ENCODE measurements around the gene ZNF597. TPM values are rescaled to one million over a fixed set of nuclear protein-coding genes. Genes with fewer than 3 reads are reported as not detected.

Gene ZNF597
- total RNA-seq = 2.3 TPM in 2 replicates
- long read RNA-seq, full-length matches to known transcripts = 4 of 9 reads
- long read RNA-seq, partial matches to known transcripts = 0 of 9 reads
- long read RNA-seq, other reads (novel, unspliced or antisense) = 5 of 9 reads

GRCh38 chr16:3443108-3444031 is at the start of gene ZNF597, which contains the start of gene NAA60:
Gene ZNF597 (minus strand): TSS chr16:3443504. CDS start chr16:3443153, 351 bp downstream.
Gene NAA60 (plus strand): TSS chr16:3443680. CDS start chr16:3476228, 32,548 bp downstream.
- Mint-ChIP-seq H3K27ac (ENCODE audit: unreplicated experiment) (peak within 1 kb of the TSS; percentile 93), H3K27me3 (ENCODE audit: unreplicated experiment) (peaks cover 3% of the 10 kb centered on the region), H3K4me3 (ENCODE audit: unreplicated experiment) (peak within 1 kb of the TSS; percentile 96), H3K36me3 (ENCODE audit: unreplicated experiment) (peaks cover 12% of the 10 kb centered on the region), H3K4me1 (ENCODE audit: unreplicated experiment) (peaks cover 5% of the 10 kb centered on the region), H3K9me3 (ENCODE audit: unreplicated experiment) (peaks cover 10% of the 10 kb centered on the region)
- no peak for TF ChIP-seq CTCF (IDR thresholded peaks at IDR 0.05)
- DNase-seq (ENCODE audit: extremely low spot score, unreplicated experiment) = peak; percentile 94

- Mint-ChIP-seq H3K27ac (ENCODE audit: unreplicated experiment) (no peak overlapping the region), H3K27me3 (ENCODE audit: unreplicated experiment) (no peaks in the 10 kb centered on the region), H3K9me3 (ENCODE audit: unreplicated experiment) (no peaks in the 10 kb centered on the region), H3K4me1 (ENCODE audit: unreplicated experiment) (no peaks in the 10 kb centered on the region), H3K36me3 (ENCODE audit: unreplicated experiment) (peaks cover 4% of the 10 kb centered on the region), H3K4me3 (ENCODE audit: unreplicated experiment) (no peak overlapping the region)
- no peak for DNase-seq (ENCODE audit: extremely low spot score, unreplicated experiment)
- TF ChIP-seq CTCF (IDR thresholded peaks at IDR 0.05) = no peak
Measured at GRCh38 chr16:3492356-3492755, 49.1 kb upstream of the ZNF597 start.

- H3K4me1 Mint-ChIP-seq (ENCODE audit: unreplicated experiment) = no peaks in the 10 kb centered on the region
- no peak overlapping the region for H3K4me3 Mint-ChIP-seq (ENCODE audit: unreplicated experiment)
- H3K27ac Mint-ChIP-seq (ENCODE audit: unreplicated experiment) = no peak overlapping the region
- no peaks in the 10 kb centered on the region for H3K27me3 Mint-ChIP-seq (ENCODE audit: unreplicated experiment)
- H3K9me3 Mint-ChIP-seq (ENCODE audit: unreplicated experiment) = no peaks in the 10 kb centered on the region
- TF ChIP-seq CTCF (IDR thresholded peaks at IDR 0.05) = no peak
- H3K36me3 Mint-ChIP-seq (ENCODE audit: unreplicated experiment) = peaks cover 10% of the 10 kb centered on the region
- DNase-seq (ENCODE audit: extremely low spot score, unreplicated experiment) = no peak
Measured at GRCh38 chr16:3490911-3491629, 47.8 kb upstream of the ZNF597 start.

GRCh38 chr16:3488801-3489200 is 45.5 kb upstream of the ZNF597 start:
- no peaks in the 10 kb centered on the region for H3K27me3 Mint-ChIP-seq (ENCODE audit: unreplicated experiment)
- no peak for DNase-seq (ENCODE audit: extremely low spot score, unreplicated experiment)
- no peaks in the 10 kb centered on the region for H3K4me1 Mint-ChIP-seq (ENCODE audit: unreplicated experiment)
- TF ChIP-seq CTCF (IDR thresholded peaks at IDR 0.05) = no peak
- H3K4me3 Mint-ChIP-seq (ENCODE audit: unreplicated experiment) = no peak overlapping the region
- H3K36me3 Mint-ChIP-seq (ENCODE audit: unreplicated experiment) = peaks cover 13% of the 10 kb centered on the region
- H3K9me3 Mint-ChIP-seq (ENCODE audit: unreplicated experiment) = no peaks in the 10 kb centered on the region
- H3K27ac Mint-ChIP-seq (ENCODE audit: unreplicated experiment) = no peak overlapping the region

Measured in osteocyte (in vitro differentiated cells).